GM19468 (cell line): ENCODE data around the gene THAP7.
"Not testable (repeated sequence)": the region's sequence is repeated elsewhere in the genome, so short reads cannot be mapped to it uniquely, and the experiment has no call there.

ENCODE experiments used
- ATAC-seq: cut with Tn5 transposase; IDR thresholded peaks from one replicate; pipeline ENCODE4 v1.9.1; 2021; ENCODE audit warnings: mild to moderate bottlenecking, moderate library complexity, moderate number of reproducible peaks; ENCODE audit not compliant: unreplicated experiment; ENCODE audit errors: extremely low read depth

Gene THAP7, protein sequence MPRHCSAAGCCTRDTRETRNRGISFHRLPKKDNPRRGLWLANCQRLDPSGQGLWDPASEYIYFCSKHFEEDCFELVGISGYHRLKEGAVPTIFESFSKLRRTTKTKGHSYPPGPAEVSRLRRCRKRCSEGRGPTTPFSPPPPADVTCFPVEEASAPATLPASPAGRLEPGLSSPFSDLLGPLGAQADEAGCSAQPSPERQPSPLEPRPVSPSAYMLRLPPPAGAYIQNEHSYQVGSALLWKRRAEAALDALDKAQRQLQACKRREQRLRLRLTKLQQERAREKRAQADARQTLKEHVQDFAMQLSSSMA

DNA sequence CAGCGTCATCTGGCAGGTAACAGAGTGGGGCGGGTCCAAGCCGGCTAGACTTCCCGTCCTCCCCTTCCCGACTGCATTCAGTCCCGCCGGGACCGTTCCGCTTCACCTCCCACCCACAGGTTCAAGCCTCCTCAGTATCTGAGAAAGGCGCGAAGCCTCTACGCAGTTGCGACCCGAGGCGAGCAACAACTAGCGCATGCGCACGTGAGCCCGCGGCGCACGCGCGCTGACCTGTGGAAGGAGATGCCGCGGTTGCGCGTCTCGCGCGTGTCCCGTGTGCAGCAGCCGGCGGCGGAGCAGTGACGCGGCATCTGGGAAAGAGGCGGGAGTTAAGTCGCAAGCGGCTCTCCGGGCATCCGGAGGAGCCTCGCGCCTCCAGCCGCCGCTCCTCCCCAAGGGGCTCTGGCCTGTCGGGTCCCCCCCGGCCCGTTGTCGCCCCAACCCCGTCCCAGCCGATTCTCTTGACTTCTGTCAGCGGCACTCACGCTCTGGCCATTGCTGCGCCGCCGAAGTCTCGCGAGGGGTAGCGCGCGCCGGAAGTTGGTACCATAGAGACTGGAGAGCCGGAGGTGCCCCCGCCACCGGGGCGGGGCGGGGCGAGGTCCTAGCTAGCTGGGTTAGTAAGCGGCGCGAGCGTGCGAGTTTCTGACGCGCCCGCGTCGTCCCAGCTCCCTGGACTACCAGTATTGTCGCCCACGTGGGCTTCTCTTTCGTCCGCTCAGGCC is at the start of gene THAP7:
Gene THAP7 (minus strand): TSS at position 518 of the 725 bp plus-strand sequence. CDS start 207 bp downstream, at position 311.
- ATAC-seq = peak; percentile 56

DNA sequence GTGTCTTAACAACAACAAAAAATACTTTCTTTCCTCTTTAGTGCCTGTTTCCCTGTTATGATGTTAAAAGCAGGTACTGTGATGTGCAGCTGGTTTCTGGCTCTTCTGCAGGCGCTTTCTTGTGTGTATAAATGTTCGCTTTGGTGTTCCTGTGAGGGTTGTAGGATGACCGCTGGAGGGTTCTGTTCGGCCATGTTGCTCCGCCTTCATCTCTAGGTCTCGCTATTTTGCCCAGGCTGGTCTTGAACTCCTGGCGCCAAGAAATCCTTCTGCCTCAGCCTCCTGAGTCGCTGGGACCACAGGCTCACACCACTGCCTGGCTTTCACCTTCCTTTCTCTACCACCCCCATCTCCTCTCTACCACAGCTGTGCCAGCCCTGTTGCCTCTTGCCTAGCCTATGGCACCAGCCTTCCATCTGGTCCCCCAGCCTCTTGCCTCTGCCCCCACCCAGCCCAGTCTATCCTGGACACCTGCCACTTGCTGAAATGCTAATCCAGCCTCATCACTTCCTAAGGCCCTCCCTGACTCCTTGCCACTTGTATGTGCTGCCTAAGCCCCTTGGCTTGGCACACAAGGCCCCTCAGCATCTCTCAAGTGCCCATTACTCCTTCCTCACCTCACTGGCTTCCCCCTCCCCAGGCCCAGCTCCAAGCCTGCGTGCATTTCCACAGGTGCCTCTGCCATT is 49.4 kb upstream of the THAP7 start:
- no peak for ATAC-seq

GRCh38 chr22:21048965-21049364 is 47.0 kb upstream of the THAP7 start:
- ATAC-seq = not testable (repeated sequence)

DNA sequence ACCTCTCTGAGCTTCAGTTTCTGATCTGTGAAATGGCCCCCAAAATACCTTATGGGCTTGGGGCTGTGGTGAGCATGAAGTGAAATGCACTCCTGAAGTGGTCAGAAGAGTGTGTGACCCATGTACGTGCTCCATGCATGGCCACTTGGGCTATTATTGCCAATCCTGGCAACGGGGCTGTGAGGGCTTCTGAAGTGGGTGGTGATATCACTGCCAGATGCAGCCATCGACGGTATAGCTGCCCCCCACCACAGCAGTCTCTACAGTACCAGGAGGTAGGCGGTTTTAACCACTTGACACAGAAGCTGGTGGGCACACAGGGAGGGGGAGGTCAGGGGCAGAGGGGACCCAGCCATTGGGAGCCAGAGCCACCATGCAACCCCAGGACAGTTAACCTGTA is 46.5 kb upstream of the THAP7 start:
- ATAC-seq = not testable (repeated sequence)

- no peak for ATAC-seq
These were observed 45.8 kb upstream of the THAP7 start for GRCh38 chr22:21047730-21048129.

DNA sequence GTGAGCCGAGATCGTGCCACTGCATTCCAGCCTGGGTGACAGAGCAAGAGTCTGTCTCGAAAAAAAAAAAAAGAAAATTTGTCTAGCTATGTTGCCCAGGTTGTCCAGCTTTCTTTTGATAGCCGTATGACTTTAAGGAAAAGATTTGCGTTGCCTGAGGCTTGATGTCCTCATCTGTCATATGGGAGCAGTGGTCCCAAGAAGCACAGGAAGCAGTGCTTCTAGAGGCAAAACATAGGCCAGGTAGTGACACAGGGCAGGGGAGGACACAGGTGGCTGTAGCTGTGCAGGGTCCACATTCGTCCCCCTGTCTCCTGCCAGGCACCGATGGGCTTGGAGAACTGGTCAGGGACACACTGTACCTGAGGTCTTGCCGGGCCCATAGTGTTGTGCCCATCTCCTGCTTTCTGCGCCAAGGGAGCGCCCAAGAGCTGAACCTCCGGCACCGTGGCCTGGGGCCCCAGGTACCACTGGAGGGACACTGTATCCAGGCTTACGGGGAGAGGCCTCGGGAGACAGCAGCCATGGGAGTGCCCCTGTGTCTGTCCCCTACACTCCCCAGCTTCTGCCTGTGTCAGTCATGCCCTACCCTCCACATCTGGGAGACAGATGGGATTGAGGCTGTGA is 45.2 kb upstream of the THAP7 start:
- no peak for ATAC-seq

GRCh38 chr22:21045585-21046294 is 43.8 kb upstream of the THAP7 start, which contains the start of gene LRRC74B:
TSS of gene LRRC74B (plus strand) at chr22:21045946. CDS start at chr22:21045987, 41 bp downstream.
- peak; percentile 94 for ATAC-seq

DNA sequence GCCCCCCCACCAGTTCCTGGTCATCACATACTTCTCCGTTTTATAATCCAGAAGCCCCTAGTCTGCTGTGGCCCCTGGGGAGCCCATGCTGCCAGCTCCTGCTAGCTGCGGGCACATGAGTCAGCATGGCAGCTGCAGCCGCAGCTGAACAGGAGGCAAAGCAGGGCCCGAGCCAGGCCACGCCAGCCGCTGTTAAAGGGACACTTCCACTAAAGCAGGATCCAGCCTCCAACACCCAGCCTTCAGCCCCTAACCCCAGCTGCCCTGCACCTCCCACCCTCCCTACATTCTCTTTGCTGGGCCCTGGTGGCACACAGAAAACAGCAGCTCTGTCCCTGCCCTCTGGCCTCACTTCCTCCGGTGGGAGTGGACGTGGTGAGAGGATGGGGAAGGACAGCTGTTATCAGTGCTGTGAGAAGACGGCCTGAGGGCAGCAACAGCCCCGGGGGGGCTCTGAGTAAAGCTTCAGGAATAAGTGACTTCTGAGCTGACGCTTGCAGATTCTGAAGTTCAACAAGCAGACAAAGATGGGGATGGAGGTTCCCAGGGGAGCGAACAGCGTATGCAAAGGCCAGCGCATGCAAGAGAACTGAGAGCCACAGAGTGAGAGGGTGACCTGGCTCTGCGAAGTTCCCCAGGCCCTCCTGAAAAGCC is 43.1 kb upstream of the THAP7 start:
- no peak for ATAC-seq

DNA sequence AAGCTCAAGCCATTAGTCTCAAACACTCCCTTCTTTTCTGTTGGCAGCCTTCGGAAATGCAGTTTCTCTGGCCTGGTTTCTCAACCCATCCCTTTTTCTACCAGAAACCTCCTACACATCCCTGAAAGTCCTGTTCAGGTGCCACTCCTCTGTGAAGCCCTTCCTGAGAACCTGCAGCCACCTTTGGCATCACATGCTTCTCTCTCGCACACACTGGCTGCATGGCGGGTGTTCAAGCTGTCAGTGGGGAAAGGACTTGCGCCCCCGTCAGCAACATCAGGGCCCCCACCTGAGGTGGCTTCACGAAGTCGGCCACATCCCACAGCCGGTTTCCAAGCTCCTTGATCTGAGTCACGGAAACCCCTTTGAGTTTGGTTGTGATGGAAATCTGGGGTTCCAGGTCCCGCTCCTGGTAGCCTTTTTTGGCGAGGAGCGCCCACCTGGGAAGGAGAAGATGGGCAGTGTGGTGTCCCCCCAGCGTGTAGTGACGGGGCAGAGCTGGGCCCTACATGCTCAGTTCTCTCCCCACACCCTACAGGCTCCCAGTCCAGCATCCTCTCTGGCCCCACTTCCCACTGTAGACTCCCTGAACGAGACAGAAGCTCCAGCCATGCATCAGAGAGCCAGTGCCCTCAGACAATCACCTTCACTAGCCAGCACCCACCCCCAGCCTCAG is 42.1 kb upstream of the THAP7 start:
- no peak for ATAC-seq

DNA sequence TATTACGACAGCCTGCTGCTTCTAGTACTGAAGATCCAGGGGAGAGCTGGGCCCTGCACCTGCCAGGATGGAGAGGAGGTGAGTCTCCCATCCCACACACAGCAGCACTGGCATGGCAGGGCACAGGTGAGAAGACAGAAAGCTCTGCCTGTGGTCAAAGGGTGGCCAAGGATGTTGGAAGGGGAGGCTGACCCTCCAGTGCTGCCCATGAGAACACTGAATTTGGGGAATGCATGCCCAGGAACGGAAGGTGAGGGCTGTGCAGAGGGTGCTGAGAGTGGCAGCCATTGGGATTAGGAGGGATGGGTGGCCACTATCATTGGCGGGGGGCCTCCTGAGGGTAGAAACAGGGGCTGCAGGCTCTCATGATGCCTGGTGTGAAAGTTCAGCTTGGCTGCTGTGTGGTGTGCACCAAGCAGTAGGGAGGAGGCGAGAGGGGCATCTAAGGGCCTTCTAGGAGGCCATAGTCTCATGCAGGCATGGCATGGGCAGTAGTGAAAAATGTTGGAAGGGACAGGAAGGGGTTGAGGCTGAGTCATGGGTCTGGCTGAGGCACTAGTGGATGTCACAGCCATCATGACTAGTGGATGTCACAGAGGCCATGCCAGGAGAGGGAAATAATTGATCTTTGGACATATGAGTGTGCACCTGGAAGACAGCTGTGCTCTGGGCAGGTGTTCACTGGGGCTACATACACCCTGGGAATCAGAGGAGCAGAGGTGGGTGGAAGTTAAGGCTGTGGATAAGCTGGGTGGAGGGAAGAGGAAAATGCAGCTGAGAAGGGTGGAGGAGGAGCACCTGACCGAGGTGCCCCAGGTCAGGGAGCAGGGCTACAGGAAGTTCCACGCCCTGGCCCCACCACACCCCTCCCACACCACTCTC is 41.3 kb upstream of the THAP7 start:
- no peak for ATAC-seq

DNA sequence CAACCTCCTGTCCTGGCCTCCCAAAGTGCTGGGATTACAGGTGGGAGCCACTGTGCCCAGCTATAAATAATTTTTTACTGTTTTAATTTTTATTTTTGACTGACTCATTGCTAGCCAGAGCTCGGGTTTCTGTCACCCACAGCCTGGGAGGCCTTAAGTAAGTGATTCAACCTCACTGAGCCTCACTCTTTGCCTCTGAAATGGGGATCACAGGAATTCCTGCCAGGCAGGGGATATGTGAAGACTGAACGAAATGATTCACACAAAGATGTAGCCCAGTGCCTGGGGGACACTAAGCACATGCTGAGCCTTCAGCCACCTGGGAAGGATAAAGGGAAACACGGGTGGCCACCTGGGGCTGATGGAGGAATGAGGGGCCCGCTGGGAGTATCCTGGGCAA is 40.0 kb upstream of the THAP7 start:
- ATAC-seq = no peak

- ATAC-seq = not testable (repeated sequence)
These were observed 37.2 kb upstream of the THAP7 start for GRCh38 chr22:21039158-21039557.

GRCh38 chr22:21038405-21038804 is 36.5 kb upstream of the THAP7 start:
- no peak for ATAC-seq

DNA sequence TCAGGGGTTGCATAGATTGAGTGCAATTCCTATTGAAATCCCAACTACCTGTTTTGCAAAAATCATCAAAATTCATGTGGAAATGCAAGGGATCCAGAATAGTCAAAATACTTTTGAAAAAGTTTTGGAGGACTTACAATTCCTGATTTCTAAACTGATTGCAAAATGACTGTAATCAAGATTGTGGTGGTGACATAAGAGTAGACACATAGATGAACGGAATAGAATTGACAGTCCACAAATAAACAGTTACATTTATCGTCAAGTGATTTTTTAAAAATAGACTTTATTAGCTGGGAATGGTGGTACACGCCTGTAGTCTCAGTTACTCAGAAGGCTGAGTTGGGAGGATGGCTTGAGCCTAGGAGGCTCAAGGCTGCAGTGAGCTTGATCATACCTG is 33.1 kb upstream of the THAP7 start:
- no peak for ATAC-seq

- ATAC-seq = no peak
These were observed 32.0 kb upstream of the THAP7 start for GRCh38 chr22:21033895-21034294.

DNA sequence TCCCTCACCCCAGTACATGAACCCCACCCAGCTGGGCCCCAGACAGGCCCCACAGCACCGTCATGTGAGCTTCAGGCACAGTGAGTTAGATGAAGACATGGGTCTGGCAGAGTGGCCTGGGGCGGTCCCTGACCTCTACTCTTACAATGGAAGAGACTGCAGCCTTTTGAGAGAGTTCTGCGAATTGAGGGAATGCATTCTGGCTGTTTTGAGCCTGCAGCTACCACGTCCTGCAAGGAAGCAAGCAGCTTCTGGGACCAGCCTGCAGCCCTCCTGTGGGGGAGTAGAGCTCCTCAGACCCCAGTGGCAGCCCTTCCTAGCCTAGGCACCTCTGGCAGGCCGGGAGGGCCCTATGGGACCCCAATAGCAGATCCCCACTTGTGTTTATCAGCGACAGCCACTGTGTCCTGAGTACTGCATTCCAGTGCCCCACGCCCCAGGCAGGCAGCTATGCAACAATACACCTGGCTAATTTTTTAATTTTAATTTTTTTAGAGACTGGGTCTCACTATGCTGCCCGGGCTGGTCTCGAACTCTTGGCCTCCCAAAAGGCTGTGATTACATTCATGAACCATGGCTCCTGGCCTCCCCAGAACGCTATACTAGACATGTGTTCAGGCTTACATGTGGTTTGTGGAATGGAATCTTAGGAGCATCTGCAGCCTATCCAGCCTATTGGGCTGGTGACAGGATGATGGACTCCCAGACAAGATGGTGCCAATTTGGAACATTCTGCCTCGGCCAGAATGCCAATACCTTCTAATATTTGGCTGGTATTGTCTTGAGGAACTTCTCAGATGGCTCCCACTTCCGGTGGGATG is 31.2 kb upstream of the THAP7 start:
- ATAC-seq = no peak
